Mammary epithelial cell (primary cell): ENCODE data around the gene SMC1B.

Experiments used
- CTCF ChIP-seq, 2 donors: IDR thresholded peaks in 1 of 2; conservative IDR thresholded peaks in 1 of 2; 2 replicates each; pipeline ENCODE4 v1.5.1; 2011 to 2012; ENCODE audit warnings: inconsistent platforms in 2 of 2, low read length in 2 of 2, mild to moderate bottlenecking in 2 of 2, control low read depth in 1 of 2, low read depth in 1 of 2; ENCODE audit not compliant: insufficient read depth in 1 of 2; ENCODE audit errors: extremely low read depth in 1 of 2
- EZH2 ChIP-seq: IDR thresholded peaks from 2 replicates; pipeline ENCODE4 v1.6.1; 2012; ENCODE audit warnings: low read length, inconsistent platforms, borderline replicate concordance

GRCh38 chr22:45308391-45308956, 104.9 kb downstream of the SMC1B start:
- no peak for TF ChIP-seq CTCF (conservative IDR thresholded peaks at IDR 0.05 in 1 of 2, IDR thresholded peaks at IDR 0.05 in 1 of 2; ENCODE audit: extremely low read depth in 1 of 2, insufficient read depth in 1 of 2, low read depth in 1 of 2, low read length in 2 of 2)
- TF ChIP-seq EZH2 = no peak
